Mucosa of rectum (tissue), 2 donors: ENCODE data around the gene AADAC.
"Not testable (repeated sequence)": the region's sequence is repeated elsewhere in the genome, so short reads cannot be mapped to it uniquely, and the experiment has no call there.

Experiments
- H3K27ac ChIP-seq, 2 donors: one replicate each; pipeline ENCODE4 v1.7.0; 2013; ENCODE audit warnings: inconsistent platforms in 2 of 2, low read depth in 2 of 2, low read length in 2 of 2
- H3K27me3 ChIP-seq, 2 donors: one replicate each; pipeline ENCODE4 v1.7.0; 2013; ENCODE audit warnings: low read length in 2 of 2; ENCODE audit not compliant: control insufficient read depth in 2 of 2, insufficient read depth in 2 of 2
- H3K36me3 ChIP-seq, 2 donors: one replicate each; pipeline ENCODE4 v1.7.0; 2013; ENCODE audit warnings: low read length in 2 of 2; ENCODE audit not compliant: control insufficient read depth in 2 of 2, insufficient read depth in 2 of 2
- H3K4me1 ChIP-seq, 2 donors: one replicate each; pipeline ENCODE4 v1.7.0; 2013; ENCODE audit warnings: low read length in 2 of 2, mild to moderate bottlenecking in 1 of 2; ENCODE audit not compliant: control insufficient read depth in 2 of 2, insufficient read depth in 2 of 2
- H3K4me3 ChIP-seq, 2 donors: one replicate each; pipeline ENCODE4 v1.7.0; 2013; ENCODE audit warnings: low read length in 2 of 2
- H3K9ac ChIP-seq, 2 donors: one replicate each; pipeline ENCODE4 v1.7.0; 2013; ENCODE audit warnings: low read length in 2 of 2, low read depth in 1 of 2, mild to moderate bottlenecking in 1 of 2
- H3K9me3 ChIP-seq, 2 donors: one replicate each; pipeline ENCODE4 v1.7.0; 2013; ENCODE audit warnings: low read length in 2 of 2; ENCODE audit not compliant: control insufficient read depth in 2 of 2
- donor health status: healthy.
- donor health status: Normal muscosa, but diverticular disease.

Gene AADAC

GRCh38 chr3:151813799-151814198 is at the start of gene AADAC:
Gene AADAC, plus strand, starts transcription at chr3:151814116. Its CDS starts 47 bp downstream, at chr3:151814163.
- H3K27me3 ChIP-seq: no peaks in the 10 kb centered on the region
- no peak within 1 kb of the TSS for H3K9ac ChIP-seq
- H3K4me3 ChIP-seq: no peak within 1 kb of the TSS
- H3K36me3 ChIP-seq: no peaks in the 10 kb centered on the region
- H3K9me3 ChIP-seq: no peaks in the 10 kb centered on the region
- H3K4me1 ChIP-seq: peaks cover 3 to 6% of the 10 kb centered on the region in 2 donors
- H3K27ac ChIP-seq: no peak within 1 kb of the TSS

GRCh38 chr3:151764699-151765098 is 49.2 kb upstream of the AADAC start:
- not testable (repeated sequence) for H3K27ac ChIP-seq, H3K9ac ChIP-seq, H3K27me3 ChIP-seq, H3K9me3 ChIP-seq, H3K4me1 ChIP-seq, H3K36me3 ChIP-seq, H3K4me3 ChIP-seq

- no peak overlapping the region for H3K9ac ChIP-seq
- H3K36me3 ChIP-seq: no peaks in the 10 kb centered on the region
- no peak overlapping the region for H3K4me3 ChIP-seq
- peaks cover 0 to 7% of the 10 kb centered on the region in 2 donors for H3K4me1 ChIP-seq
- H3K27ac ChIP-seq: no peak overlapping the region
- no peaks in the 10 kb centered on the region for H3K27me3 ChIP-seq
- H3K9me3 ChIP-seq: no peaks in the 10 kb centered on the region
Observed at GRCh38 chr3:151765685-151766084, 48.2 kb upstream of the AADAC start.

GRCh38 chr3:151766454-151766853 is 47.5 kb upstream of the AADAC start:
- Histone ChIP-seq H3K36me3 (no peaks in the 10 kb centered on the region), H3K9ac (no peak overlapping the region), H3K27ac (no peak overlapping the region), H3K4me1 (peaks cover 3 to 10% of the 10 kb centered on the region in 2 donors), H3K9me3 (no peaks in the 10 kb centered on the region), H3K27me3 (no peaks in the 10 kb centered on the region), H3K4me3 (no peak overlapping the region)

GRCh38 chr3:151768393-151768930 is 45.5 kb upstream of the AADAC start:
- H3K36me3 ChIP-seq: no peaks in the 10 kb centered on the region
- no peaks in the 10 kb centered on the region for H3K27me3 ChIP-seq
- H3K9ac ChIP-seq: no peak overlapping the region
- no peak overlapping the region for H3K27ac ChIP-seq
- H3K4me1 ChIP-seq: peaks cover 3 to 13% of the 10 kb centered on the region in 2 donors
- H3K9me3 ChIP-seq: no peaks in the 10 kb centered on the region
- H3K4me3 ChIP-seq: no peak overlapping the region

GRCh38 chr3:151769175-151769574 is 44.7 kb upstream of the AADAC start:
- peaks cover 3 to 13% of the 10 kb centered on the region in 2 donors for H3K4me1 ChIP-seq

GRCh38 chr3:151770956-151771355 is 43.0 kb upstream of the AADAC start:
- no peaks in the 10 kb centered on the region for H3K9me3 ChIP-seq
- H3K4me3 ChIP-seq: peak overlapping the region; percentile 56 to 65
- H3K9ac ChIP-seq: peak overlapping the region in 1 of 2 donors; percentile 44
- no peaks in the 10 kb centered on the region for H3K27me3 ChIP-seq
- peak overlapping the region; percentile 62 to 68 for H3K27ac ChIP-seq
- no peaks in the 10 kb centered on the region for H3K36me3 ChIP-seq
- H3K4me1 ChIP-seq: peaks cover 3 to 13% of the 10 kb centered on the region in 2 donors

More at GRCh38 chr3:151769175-151769574, 44.7 kb upstream of the AADAC start:
- no peaks in the 10 kb centered on the region for H3K27me3 ChIP-seq
- no peak overlapping the region for H3K4me3 ChIP-seq
- no peak overlapping the region for H3K27ac ChIP-seq
- H3K9ac ChIP-seq: no peak overlapping the region
- no peaks in the 10 kb centered on the region for H3K36me3 ChIP-seq
- no peaks in the 10 kb centered on the region for H3K9me3 ChIP-seq

GRCh38 chr3:151772825-151773480 is 41.0 kb upstream of the AADAC start:
- Histone ChIP-seq H3K27ac (no peak overlapping the region), H3K36me3 (no peaks in the 10 kb centered on the region), H3K4me1 (peaks cover 3 to 13% of the 10 kb centered on the region in 2 donors), H3K9ac (no peak overlapping the region), H3K4me3 (no peak overlapping the region), H3K9me3 (no peaks in the 10 kb centered on the region), H3K27me3 (no peaks in the 10 kb centered on the region)

GRCh38 chr3:151774235-151774634 is 39.7 kb upstream of the AADAC start:
- Histone ChIP-seq H3K36me3 (no peaks in the 10 kb centered on the region), H3K27me3 (no peaks in the 10 kb centered on the region), H3K9me3 (no peaks in the 10 kb centered on the region), H3K4me3 (no peak overlapping the region), H3K4me1 (peaks cover 3 to 13% of the 10 kb centered on the region in 2 donors), H3K27ac (no peak overlapping the region), H3K9ac (no peak overlapping the region)

GRCh38 chr3:151774910-151775309 is 39.0 kb upstream of the AADAC start:
- peaks cover 3 to 11% of the 10 kb centered on the region in 2 donors for H3K4me1 ChIP-seq
- no peak overlapping the region for H3K4me3 ChIP-seq
- H3K36me3 ChIP-seq: no peaks in the 10 kb centered on the region
- no peaks in the 10 kb centered on the region for H3K27me3 ChIP-seq
- H3K9ac ChIP-seq: no peak overlapping the region
- no peaks in the 10 kb centered on the region for H3K9me3 ChIP-seq
- H3K27ac ChIP-seq: no peak overlapping the region
